Hematopoietic multipotent progenitor cell treated with erythropoietin and hydrocortisone succinate and interleukin-3 and kit ligand, for 17 days (in vitro differentiated cells): Measurements from ENCODE around the gene GALNT7.

Source experiments
- DNase-seq: peaks from one replicate; pipeline ENCODE4 v3.0.0-alpha.2; 2015; ENCODE audit warnings: low spot score

The GALNT7 gene

DNA sequence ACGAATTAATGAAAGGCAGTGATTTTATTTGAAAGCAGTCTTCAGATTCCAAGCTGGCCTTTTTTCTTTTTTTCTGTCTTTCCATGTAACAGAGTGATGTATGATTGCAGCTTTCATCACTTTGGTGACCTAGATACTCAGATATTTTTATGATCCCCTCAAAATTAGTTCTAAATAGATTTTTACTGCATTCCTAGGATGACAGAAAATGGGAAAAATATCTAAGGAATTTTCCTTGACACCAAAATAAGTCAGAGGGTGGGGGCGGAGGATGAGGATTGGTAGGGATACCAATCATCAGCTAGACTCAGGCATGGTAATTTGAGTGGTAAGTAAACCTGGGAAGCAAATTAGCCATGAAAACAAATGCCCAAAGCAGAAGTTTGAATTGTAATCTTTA is 177.5 kb downstream of the GALNT7 start:
- DNase-seq: no peak

GRCh38 chr4:173347467-173347866 is 178.9 kb downstream of the GALNT7 start:
- no peak for DNase-seq

DNA sequence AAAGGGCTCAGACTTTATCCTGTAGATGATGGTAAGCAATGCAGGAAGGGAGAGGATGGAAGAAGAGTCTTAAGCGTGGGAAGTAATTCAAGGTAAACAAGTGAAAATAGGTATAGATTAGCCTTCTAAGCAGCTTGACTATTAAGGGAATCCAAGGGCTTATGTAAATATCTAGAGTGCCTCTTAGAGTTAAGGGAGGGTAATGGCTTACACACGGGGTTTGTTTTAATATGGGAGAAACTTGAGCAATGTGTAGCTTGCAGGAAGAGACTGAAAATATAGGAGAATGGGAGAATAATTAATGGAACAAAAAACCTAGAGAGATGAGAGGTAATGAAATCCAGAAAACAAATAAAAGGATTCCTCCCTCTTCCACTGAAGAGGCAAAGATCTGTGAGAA is 189.3 kb downstream of the GALNT7 start:
- no peak for DNase-seq

- peak; percentile 32 for DNase-seq
These were observed 192.1 kb downstream of the GALNT7 start for GRCh38 chr4:173360587-173361221.

GRCh38 chr4:173362666-173363065 is 194.1 kb downstream of the GALNT7 start:
- DNase-seq: no peak

DNA sequence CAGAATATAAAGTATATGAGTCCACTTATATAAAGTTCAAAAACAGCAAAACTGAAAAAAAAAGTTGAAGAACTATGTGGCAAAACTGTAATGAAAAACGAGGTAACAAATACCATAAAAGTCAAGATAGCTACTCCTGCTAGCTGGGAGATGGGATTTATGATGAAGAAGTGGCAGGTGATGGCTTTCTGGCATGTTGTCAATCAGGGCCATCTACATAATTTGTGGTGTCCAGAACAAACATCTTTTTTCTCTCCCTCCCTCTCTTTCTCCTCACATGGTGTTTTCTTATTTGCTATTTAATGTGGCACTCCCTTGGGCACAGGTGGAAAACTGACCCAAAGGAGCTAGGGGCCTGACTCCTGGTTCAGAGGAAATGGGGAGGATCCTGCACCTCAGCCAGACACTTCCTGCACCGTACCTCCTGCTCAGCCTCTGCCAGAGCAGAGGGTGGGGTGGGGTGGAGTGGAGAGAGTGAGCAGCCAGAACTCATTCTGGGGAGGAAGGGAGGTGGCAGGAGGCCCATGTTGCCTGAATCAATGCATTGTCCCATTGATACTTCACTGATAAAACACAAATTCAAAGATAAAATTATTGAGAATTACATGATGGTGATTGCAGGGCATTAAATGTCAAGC is 196.9 kb downstream of the GALNT7 start:
- peak; percentile 13 for DNase-seq

DNA sequence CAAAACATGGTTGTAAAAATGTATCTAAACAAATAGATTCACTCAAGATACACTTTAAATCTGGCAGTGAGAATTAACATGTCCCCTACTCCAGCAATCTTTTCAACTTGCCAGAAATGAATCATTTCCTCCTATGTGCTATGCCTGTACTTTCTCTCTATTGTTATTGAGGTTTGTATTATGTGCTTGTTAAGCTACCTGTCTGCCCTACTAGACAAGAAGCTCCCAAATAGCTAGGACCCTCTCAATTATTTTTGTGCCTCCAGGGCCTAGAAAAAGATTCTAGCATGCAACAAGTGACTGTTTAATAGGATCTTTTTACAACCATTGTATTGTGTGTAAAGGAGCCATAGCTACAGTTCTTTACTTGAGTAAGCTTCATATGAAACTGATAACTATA is 198.7 kb downstream of the GALNT7 start:
- peak; percentile 9 for DNase-seq

- peak; percentile 59 for DNase-seq
These were observed 199.3 kb downstream of the GALNT7 start for GRCh38 chr4:173367946-173368345.

GRCh38 chr4:173370130-173370476 is 201.5 kb downstream of the GALNT7 start:
- no peak for DNase-seq

- DNase-seq: peak; percentile 97
These were observed 202.1 kb downstream of the GALNT7 start, which contains the start of gene SAP30 for GRCh38 chr4:173370477-173371291. SAP30 (plus strand) TSS chr4:173370954; CDS start chr4:173371183, 229 bp downstream.

GRCh38 chr4:173371292-173372192 is 202.9 kb downstream of the GALNT7 start:
- peak; percentile 70 for DNase-seq
